ENCODE measurements around the gene RAD51B.

RAD51B gene

GRCh38 chr14:68619790-68620574, 800.4 kb downstream of the RAD51B start:
- peak; percentile 68 for DNase-seq (ENCODE audit: low spot score)

DNA sequence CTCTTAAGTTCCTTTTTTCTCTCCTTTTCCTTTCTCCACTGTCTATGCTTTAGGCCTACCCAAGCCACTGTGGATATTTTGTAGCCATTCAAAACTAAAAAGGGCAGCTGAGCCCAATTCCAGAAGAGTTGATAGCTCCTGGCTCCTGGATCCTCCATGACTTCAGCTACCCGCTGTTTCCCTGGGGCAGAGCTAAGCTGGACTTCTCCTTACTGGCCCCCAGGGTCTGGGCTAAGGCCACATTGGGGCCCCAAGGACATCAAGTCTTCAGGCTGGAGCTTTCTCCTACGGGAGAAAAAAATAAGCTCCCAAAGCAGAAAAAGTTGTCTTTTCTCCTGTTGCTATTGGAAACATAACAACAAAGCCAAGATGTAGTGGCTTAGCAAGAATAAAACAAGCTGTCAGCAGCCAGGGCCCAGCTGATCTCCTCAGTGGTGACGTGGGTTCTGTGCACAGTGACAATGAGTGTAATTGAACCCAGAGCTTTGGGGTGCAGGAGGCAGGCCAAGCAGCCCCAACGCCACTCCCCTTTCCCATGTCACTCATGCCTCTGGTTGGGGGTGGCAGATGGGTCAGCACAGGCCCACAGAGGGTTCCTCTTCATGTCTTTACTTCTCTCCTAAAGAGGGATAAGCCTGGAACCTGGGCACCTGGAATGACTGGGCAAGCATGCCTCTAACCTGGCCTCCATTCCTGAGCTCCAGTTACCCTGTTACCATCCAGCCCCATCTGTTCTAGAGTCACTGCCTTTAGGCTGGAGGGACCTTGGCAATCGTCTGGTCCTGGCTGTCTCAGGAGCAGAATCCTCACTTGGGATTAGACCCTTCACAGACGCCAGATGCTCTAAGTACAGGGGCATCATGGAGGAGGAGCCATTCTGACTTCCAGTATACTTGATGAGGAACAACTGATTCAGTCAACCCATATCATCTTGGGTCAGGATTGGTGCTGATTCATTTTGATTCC, 802.1 kb downstream of the RAD51B start:
- peak; percentile 64 for DNase-seq (ENCODE audit: low spot score)

GRCh38 chr14:68622856-68623255, 803.3 kb downstream of the RAD51B start:
- no peak for DNase-seq (ENCODE audit: low spot score)

DNA sequence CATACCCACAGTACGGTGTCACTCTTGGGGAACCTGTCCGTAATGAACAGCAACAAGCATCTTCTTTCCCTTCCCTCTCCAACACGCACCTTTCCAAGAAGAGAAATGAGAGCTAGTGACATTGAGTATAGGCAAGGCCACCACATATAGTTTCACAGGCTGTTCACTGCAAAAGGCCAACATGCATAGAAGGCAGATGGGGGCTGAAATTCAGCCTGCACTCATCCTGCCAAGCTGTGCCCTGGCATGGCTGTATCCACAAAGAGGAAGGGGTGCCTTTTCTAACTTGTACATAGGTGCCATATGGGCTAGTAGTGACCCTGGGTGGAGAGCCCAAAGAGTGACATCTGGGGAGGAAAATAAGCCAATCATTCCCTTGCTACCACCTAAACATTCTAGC, 803.7 kb downstream of the RAD51B start:
- DNase-seq (ENCODE audit: low spot score), result no peak

DNA sequence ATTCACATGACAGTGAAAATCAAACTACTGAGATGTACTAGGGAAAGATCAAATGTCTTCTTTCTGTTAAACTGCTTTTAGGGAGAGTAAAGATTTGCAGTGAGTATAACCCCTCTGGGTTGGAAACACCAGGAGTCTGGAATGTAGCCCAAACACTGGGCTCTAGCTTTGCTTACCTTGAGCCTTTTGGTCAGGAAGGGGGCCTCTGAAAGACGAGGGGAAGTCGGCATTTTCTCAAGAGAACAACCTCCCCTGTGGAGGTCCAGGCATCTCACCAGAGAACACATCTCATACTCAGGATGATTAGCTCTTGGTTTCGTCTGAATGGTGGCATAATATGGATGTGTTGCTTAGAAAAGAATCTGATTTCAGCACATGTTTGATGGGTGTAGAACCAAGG, 804.2 kb downstream of the RAD51B start:
- no peak for DNase-seq (ENCODE audit: low spot score)

DNA sequence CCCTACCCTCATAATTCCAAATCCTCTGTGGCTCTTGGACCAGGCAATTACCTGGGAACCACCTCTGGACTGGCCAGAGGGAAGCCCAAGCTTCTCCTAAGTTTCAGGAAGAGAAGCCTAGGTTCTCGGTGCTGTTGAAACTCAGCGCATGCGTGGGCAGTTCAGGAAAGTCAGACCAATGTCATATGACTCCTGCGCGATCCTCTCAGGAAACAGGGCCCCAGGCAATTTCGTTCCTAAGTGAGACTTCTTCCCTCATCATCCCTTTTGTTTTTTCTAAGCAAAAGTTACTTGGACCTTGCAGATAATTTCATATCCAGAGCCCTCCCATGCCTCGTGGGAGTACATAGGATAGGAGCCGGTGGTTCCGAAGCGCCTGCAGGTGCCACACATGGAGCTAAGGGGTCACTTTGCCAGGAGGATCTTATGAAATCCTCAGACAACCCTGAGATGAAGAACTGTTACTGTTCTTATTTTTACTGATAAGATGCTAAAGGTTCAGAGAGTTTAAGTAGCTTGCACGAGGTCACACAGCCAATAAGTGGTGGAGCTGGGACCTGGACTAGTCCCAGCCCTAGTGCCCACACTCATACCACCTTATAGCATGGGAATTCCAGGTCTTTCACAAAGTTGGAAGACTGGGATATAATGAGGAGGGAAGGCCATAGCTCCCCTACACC, 805.1 kb downstream of the RAD51B start:
- DNase-seq (ENCODE audit: low spot score), result no peak

DNA sequence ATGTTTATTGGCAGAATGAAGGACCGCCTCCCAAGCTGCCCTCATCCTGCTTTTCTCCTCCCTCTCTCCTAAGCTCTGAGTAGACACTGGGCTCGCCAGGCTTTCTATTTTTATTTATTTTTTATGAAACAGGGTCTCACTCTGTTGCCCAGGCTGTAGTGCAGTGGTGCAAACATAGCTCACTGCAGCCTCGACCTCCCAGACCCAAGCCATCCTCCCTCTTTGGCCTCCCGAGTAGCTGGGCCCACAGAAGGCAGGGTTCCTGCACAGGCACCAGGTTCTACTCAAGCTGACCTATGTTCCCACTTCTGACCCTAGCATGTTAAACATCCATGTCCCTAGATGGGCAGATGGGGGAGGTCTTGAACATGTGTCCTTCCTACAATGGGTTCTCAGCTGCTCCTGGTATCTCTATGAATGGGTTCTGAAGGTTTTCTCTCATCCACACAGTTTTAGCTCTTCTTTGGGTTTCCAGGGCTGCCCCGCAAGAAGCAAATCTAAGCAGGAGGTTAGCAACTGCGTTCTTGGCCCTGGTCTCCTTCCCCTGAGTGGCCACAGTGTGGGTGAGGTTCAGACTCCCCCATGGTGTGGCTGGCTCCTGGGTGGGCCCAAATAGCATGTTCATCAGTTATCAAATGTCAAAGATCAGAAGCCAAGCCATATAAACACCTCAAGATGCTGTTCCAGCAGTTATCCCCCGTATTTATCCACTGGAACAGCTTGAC, 805.9 kb downstream of the RAD51B start:
- DNase-seq (ENCODE audit: low spot score), result no peak

DNA sequence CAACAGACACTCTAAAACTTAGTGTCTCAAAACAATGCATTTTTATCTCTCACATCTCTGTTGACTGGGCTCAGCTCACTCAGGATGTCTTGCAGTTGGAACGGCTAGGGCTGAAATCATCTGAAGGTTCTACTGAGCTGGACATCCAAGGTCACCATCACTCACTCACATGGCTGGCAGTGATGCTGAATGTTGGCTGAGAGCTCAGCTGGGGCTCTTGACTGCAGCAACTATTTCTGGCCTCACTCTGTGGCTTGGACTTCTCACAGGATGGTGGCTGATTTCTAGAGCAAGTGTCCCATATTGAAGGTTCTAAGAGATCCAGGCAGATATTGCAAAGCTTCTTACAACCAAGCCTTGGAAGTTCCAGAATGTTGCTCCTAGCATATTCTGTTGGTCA, 806.8 kb downstream of the RAD51B start:
- no peak for DNase-seq (ENCODE audit: low spot score)

DNA sequence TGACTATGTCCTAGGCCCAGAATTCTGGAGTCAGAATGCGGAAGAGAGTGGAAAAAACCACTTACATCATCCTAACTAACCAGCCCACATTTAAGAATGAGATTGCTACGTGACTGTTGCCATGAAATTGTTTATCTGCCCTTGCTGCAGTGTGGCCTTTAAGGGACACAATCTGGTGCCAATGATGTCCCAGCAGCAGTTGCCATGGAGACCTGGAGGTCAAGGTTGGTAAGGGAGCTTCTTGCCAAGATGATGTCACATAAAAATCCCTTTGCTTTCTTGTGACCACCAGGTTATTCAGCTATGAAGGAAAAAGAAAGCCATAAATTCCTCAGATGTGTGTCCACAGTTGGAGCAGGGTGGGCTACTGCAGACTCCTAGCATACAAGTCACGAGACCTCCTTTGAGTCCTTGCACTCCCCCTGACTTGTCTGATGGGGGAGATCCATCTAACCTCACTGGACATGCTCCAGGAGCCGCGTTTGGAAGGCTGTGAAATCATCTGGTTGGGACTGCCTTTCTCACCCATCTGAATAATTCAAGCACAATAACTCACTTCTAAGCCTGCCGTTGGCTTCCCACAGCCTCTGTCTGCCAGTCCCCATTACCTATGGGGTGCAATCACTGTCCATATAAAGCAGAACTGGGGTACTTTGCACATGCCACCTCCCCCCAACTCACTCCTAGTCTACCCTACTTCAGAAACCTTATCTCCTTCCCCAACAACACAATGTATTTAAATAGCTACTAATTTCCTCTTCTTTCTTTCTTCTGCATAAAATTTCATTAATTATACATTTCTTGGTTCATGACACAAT, 807.7 kb downstream of the RAD51B start:
- peak; percentile 44 for DNase-seq (ENCODE audit: low spot score)

DNA sequence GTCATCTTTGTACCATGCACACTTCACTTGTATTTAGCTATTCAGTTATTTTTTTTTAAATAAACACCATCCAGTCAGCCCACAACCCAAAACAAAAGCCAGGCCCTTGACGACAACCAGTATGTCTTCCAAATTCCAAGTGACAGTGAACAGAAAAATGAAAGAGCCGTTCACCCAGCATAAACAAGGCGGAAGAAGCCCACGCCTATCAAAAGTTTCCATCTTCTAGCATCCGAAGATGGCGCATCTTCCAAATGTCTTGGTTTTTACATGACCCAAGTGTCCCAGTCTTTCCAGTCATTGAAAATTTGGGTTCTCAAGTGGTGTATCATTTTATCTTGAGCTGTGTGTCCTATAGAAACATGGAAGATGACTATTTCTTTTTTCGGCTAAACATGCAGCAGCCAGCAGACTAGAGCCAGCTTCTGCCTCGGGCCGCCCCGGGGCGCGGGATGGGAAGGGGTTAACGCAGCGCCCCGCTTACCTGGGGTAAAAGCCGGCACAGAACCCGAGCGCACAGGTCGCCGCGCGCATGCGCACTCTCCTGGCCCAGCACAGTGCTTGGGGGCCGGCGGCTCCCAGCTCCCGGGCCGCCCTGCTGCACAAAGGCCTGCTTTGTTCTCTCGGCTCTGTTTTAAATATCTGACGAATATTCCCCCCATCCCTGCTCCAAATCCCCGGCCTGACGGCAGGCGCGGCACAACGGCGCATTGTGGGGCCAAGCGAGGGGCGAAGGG, 808.5 kb downstream of the RAD51B start:
- DNase-seq (ENCODE audit: low spot score), result no peak

DNA sequence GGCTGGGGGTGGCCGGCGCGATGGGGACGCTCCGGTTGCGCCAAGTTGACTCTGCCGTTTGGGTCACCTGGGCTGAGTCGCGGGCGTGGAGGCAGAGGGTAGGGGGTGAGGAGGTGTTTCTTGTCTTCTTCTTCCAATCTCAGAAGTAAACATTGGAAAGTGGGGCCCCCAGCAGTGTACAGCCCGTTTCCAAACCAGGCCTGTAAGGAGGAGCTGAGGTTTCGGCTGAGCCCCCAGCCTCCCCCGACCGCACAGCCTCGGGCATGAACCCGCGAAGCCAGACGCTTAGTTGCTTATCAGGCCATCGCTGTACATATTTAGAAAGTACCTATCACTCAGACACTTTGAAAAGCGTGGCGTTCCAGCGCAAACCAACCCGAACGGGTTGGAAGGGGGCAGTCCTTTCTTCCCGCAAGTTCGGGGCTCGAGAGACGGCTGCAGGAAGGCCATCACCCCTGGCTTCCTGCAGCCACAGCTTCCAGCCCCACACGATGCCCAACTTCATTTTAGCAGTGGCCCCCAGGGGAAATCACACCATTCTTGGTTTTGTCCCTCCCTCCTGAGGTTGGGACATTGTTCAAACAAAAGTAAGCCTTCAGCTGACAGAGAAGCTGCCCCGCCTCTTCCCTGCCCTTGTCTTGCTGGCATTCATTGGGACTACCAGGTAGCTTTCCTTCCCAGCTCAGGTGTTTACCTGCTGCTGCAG, 809.2 kb downstream of the RAD51B start:
- DNase-seq (ENCODE audit: low spot score), result no peak

DNA sequence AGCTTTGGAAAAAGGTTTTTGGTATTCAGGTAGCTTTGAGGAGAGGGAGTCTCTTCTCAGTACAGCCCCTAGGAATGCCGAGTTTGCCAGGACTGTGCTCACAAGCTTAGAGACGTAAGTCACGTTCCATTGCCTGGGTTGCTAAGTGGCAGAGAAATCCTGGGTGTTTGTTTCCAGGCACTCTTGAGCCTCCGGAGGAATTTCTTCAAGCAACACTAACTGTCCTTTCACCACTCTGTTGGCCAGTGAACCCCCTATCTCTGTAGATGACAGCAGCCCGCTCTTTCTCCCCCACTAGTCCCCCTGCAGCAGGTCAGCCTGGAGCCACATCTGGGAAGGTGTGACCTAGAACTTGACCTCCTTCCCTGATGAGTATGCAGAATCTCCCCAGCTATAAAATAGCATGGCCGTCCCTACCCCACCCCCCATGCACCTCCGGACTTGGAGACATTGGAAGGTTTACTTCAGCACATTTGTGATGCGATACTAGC, 810.5 kb downstream of the RAD51B start:
- no peak for DNase-seq (ENCODE audit: low spot score)

DNA sequence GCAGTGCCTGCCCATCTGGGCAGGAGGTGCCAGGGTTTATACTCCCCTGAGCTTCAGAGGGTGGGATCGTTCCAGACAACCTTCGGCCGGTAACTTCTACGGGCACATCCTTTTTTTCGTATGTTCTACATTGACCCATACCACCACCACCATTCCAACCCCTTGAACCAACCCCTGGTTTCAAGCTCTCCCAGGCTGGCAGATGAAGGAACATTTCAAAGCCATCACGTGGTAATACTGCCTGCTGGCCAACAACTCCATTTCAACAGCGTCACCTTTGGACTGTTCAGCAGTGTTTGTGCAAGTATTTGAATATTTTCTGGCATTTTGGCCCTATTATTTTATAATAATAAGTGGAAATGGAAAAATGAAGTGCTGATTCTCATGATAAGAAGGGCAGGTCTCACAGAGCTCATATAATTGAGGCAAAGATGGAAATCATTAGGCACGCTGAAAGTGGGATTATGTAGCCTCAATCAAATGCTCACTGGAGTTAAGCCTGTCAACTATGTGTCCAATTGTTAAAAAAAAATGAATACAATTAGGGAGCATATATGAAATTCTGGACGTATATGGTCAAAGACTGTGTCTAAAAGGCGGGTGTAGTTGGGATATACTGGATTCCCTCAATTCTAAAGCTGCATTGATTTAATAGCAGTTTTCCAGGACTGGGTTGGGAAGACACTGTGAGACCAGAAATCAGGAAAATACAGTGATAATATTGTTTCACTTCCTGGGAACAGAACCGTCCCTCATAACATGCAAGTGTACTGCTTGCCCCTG, 811.2 kb downstream of the RAD51B start:
- DNase-seq (ENCODE audit: low spot score), result no peak

- DNase-seq (ENCODE audit: low spot score), result no peak
Observed at GRCh38 chr14:68631394-68632053, 811.9 kb downstream of the RAD51B start.

DNA sequence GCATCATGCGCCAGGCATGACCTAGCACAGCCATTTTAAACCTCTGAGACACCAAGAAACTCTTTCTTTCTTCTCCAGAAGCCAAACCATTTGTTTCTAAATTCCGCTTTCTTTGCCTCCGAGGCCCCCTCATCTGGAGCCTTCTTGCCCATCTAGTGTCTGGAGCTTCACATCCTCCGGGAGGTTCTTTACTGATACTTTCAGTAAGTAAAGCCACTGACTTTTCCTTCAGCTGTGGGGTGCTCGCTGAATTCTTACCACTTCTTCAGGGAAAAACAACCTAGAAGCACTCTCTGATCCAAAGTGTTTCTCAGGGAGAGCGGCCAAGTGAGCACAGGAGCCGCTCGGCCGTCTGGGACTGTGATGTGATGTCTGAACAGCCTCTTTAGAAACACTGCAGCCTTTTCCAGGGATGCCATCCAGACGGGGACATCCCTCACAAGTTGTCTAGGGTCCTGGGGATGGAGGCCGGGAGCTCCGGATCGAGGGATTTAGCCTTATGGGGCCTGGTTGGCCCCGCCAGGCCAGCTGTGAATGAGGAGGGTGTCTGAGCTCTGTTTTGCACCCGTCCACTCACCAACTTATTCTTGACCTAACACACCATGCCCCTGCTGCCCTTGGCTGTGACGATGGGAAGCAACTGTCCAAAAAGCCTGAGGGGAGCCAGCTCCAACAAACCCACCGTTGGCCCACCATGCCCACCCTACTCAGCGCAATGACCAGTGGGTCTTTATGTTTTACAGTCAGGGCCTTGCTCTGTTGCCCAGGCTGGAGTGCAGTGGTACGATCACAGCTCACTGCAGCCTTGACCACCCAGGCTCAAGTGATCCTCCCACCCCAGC, 812.7 kb downstream of the RAD51B start:
- no peak for DNase-seq (ENCODE audit: low spot score)

GRCh38 chr14:68633131-68633991, 813.8 kb downstream of the RAD51B start:
- DNase-seq (ENCODE audit: low spot score), result peak; percentile 42

Measured in hepatic stellate cell (primary cell).